ENCODE measurements around the gene CPEB3. TPM values are rescaled to one million over a fixed set of nuclear protein-coding genes. Genes with fewer than 3 reads are reported as not detected.

CPEB3 gene
- total and polyA plus RNA-seq, 9 of the 15 experiments (the other 6 are each of a cell fraction or from before 2014, with no cell fraction given): 0.15 to 1.2 (median 0.51) TPM

GRCh38 chr10:92074126-92074887 lies 216.6 kb downstream of the CPEB3 start:
- POLR2A ChIA-PET: interaction anchor here (0.7 kb wide), 1 partner anchor 9 kb away, joined by 3 read pairs; no protein-coding TSS in a partner anchor
- Histone ChIP-seq H3K4me3 (no peak overlapping the region), H3K27me3 (ENCODE audit: control insufficient read depth in 2 of 2, insufficient read depth in 2 of 2, low read length in 2 of 2) (no peaks in the 10 kb centered on the region), H3K9me3 (replicated peaks; ENCODE audit: control insufficient read depth, insufficient read depth, low read depth, low read length) (no peaks in the 10 kb centered on the region), H2AFZ (ENCODE audit: low read depth, low read length) (no peak overlapping the region), H3K4me1 (replicated peaks in 1 of 2; ENCODE audit: control insufficient read depth in 2 of 2, insufficient read depth in 2 of 2, low read length in 2 of 2) (no peaks in the 10 kb centered on the region), H3K27ac (ENCODE audit: extremely low read depth, low read depth, low read length) (no peak overlapping the region), H4K20me1 (replicated peaks; ENCODE audit: control insufficient read depth, insufficient read depth, low read length) (no peaks in the 10 kb centered on the region), H3K9ac (ENCODE audit: insufficient read depth in 1 of 2, low read depth in 2 of 2, low read length in 2 of 2) (no peak overlapping the region), H3K36me3 (ENCODE audit: control insufficient read depth, insufficient read depth, low read length) (no peaks in the 10 kb centered on the region), H3K4me2 (ENCODE audit: insufficient read depth, low read length) (no peak overlapping the region), H3K79me2 (ENCODE audit: control insufficient read depth, insufficient read depth, low read length) (no peaks in the 10 kb centered on the region), H3K9me1 (ENCODE audit: control insufficient read depth, insufficient read depth, low read length) (no peaks in the 10 kb centered on the region)
- no TSS peak for BruUV-seq (replicated peaks)
- in situ Hi-C loops (cut with MboI) (no loop called here), intact Hi-C loops (cut with micrococcal nuclease) (no loop called here)
- peak in 3 of 4 experiments; percentile 6 to 10 (median 9) for DNase-seq (ENCODE audit: extremely low read depth in 1 of 4, low spot score in 3 of 4)
- 37% methylated on average over 6 of the region's 6 CpGs for WGBS (ENCODE audit: insufficient coverage, low coverage, missing lambda C conversion rate)
- peak; percentile 36; the same call in 1 of the 3 replicates for ATAC-seq
- FAIRE-seq: no peak
- TF ChIP-seq ZNF24 (IDR thresholded peaks at IDR 0.05): peak; percentile 61; the same call in 1 of the 2 replicates
- TF ChIP-seq ATF1 (CRISPR knock-in tag; IDR thresholded peaks at IDR 0.05): no peak
- TF ChIP-seq ATF1 (tag; IDR thresholded peaks at IDR 0.05): no peak
- TF ChIP-seq, protein P1, sequence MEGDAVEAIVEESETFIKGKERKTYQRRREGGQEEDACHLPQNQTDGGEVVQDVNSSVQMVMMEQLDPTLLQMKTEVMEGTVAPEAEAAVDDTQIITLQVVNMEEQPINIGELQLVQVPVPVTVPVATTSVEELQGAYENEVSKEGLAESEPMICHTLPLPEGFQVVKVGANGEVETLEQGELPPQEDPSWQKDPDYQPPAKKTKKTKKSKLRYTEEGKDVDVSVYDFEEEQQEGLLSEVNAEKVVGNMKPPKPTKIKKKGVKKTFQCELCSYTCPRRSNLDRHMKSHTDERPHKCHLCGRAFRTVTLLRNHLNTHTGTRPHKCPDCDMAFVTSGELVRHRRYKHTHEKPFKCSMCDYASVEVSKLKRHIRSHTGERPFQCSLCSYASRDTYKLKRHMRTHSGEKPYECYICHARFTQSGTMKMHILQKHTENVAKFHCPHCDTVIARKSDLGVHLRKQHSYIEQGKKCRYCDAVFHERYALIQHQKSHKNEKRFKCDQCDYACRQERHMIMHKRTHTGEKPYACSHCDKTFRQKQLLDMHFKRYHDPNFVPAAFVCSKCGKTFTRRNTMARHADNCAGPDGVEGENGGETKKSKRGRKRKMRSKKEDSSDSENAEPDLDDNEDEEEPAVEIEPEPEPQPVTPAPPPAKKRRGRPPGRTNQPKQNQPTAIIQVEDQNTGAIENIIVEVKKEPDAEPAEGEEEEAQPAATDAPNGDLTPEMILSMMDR (IDR thresholded peaks at IDR 0.05 in 2 of 3, conservative IDR thresholded peaks at IDR 0.05 in 1 of 3; ENCODE audit: insufficient read depth in 2 of 3, low read depth in 1 of 3, low read length in 3 of 3): peak in 1 of 3 experiments; percentile 29; a peak in 1 of 6 replicates
- peak in 1 of 2 experiments; percentile 35; a peak in 2 of 4 replicates for TF ChIP-seq RAD21 (CRISPR knock-in tag; conservative IDR thresholded peaks at IDR 0.05 in 1 of 2, IDR thresholded peaks at IDR 0.05 in 1 of 2)
- CTCF ChIA-PET (ENCODE audit: low intra/inter-chr PET ratio): interaction anchor here (0.6 kb wide), 1 partner anchor 1699 kb away, joined by 4 read pairs; no protein-coding TSS in a partner anchor

Measured in K562 (cell line).